ENCODE data around the gene RAPGEF3. TPM values are rescaled to one million over a fixed set of nuclear protein-coding genes. Genes with fewer than 3 reads are reported as not detected.

The RAPGEF3 gene
- total RNA-seq, 4 donors from 2014 or later: 36.9 to 223 (median 48.5) TPM

DNA sequence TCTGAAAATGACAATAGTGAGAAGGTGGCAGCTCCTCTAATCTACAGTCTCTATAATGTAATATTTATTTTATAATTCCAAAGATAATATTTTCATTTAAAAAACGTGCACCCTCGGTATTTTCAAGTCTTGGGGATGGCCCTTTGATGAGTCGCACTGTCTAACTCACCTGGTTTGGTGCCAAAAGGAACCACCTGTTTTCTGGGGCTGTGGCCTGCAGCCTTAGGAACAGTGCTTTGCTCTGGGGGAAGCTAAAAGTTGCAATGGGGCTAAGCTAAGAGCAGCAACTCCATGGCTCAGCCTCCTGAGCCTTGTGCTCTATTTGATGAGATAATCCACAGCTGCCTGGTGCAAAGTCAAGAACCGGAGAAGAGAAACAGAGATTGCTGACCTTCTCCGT, 27.0 kb downstream of the RAPGEF3 start:
- TF ChIP-seq, protein P1, sequence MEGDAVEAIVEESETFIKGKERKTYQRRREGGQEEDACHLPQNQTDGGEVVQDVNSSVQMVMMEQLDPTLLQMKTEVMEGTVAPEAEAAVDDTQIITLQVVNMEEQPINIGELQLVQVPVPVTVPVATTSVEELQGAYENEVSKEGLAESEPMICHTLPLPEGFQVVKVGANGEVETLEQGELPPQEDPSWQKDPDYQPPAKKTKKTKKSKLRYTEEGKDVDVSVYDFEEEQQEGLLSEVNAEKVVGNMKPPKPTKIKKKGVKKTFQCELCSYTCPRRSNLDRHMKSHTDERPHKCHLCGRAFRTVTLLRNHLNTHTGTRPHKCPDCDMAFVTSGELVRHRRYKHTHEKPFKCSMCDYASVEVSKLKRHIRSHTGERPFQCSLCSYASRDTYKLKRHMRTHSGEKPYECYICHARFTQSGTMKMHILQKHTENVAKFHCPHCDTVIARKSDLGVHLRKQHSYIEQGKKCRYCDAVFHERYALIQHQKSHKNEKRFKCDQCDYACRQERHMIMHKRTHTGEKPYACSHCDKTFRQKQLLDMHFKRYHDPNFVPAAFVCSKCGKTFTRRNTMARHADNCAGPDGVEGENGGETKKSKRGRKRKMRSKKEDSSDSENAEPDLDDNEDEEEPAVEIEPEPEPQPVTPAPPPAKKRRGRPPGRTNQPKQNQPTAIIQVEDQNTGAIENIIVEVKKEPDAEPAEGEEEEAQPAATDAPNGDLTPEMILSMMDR (IDR thresholded peaks at IDR 0.05; ENCODE audit: low read depth): no peak

- TF ChIP-seq, protein P1 (IDR thresholded peaks at IDR 0.05; ENCODE audit: low read depth): no peak
Measured at GRCh38 chr12:47730341-47730744, 28.3 kb downstream of the RAPGEF3 start.

DNA sequence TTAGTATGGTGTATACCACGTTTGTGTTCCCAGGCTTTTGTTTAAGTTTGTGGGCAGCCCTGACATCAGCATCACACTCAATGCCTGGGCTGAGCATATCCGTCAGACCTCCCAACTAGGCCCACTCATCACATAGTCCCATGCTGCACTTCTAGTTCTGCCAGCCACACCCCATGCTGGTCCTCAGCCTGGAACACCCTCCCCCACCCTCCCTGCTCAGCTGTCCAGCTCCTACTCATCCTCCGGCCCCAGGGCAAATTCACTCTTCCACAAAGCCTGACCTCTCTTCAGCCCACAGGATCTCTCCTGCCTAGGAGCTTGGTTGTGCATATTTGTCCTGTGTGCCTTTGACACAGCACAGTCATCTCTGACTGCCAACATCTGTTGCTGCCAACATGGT, 29.4 kb downstream of the RAPGEF3 start:
- TF ChIP-seq, protein P1 (IDR thresholded peaks at IDR 0.05; ENCODE audit: low read depth): no peak

- TF ChIP-seq, protein P1 (IDR thresholded peaks at IDR 0.05; ENCODE audit: low read depth): no peak
Measured at GRCh38 chr12:47725893-47726292, 32.8 kb downstream of the RAPGEF3 start.

GRCh38 chr12:47725091-47725772, 33.4 kb downstream of the RAPGEF3 start, which contains the start of gene ENDOU:
Gene ENDOU, minus strand, starts transcription at chr12:47725490. Its CDS starts 77 bp downstream, at chr12:47725413.
- TF ChIP-seq, protein P1 (IDR thresholded peaks at IDR 0.05; ENCODE audit: low read depth): no peak

GRCh38 chr12:47722941-47723631, 35.6 kb downstream of the RAPGEF3 start:
- TF ChIP-seq, protein P1 (IDR thresholded peaks at IDR 0.05; ENCODE audit: low read depth): no peak

- TF ChIP-seq, protein P1 (IDR thresholded peaks at IDR 0.05; ENCODE audit: low read depth): no peak
Measured at GRCh38 chr12:47722136-47722834, 36.4 kb downstream of the RAPGEF3 start.

Data from subcutaneous adipose tissue (tissue), 4 donors.